Osteoblast (primary cell): Measurements from ENCODE around the gene TMEM233. TPM values are rescaled to one million over a fixed set of nuclear protein-coding genes. Genes with fewer than 3 reads are reported as not detected.

Source experiments
- DNase-seq: peaks from one replicate; pipeline ENCODE4 v3.0.0; 2011; ENCODE audit warnings: low spot score, mixed read lengths; ENCODE audit not compliant: insufficient read length; ENCODE audit errors: missing footprints
- H2AFZ ChIP-seq: 2 replicates; pipeline ENCODE4 v1.6.0; 2011; ENCODE audit warnings: mild to moderate bottlenecking, low read length
- H3K27ac ChIP-seq: 2 replicates; pipeline ENCODE4 v1.5.1; 2011; ENCODE audit warnings: mild to moderate bottlenecking, low read depth, low read length, moderate library complexity
- H3K27me3 ChIP-seq: 2 replicates; pipeline ENCODE4 v1.6.0; 2012; ENCODE audit warnings: mild to moderate bottlenecking, control low read depth, inconsistent platforms, low read length, moderate library complexity; ENCODE audit not compliant: insufficient read depth
- H3K36me3 ChIP-seq: 2 replicates; pipeline ENCODE4 v1.5.1; 2011; ENCODE audit warnings: mild to moderate bottlenecking, low read length, control low read depth, moderate library complexity; ENCODE audit not compliant: insufficient read depth
- H3K4me1 ChIP-seq: 2 replicates; pipeline ENCODE4 v1.5.1; 2011; ENCODE audit warnings: mild to moderate bottlenecking, low read length, control low read depth, moderate library complexity; ENCODE audit not compliant: insufficient read depth
- H3K4me2 ChIP-seq: 2 replicates; pipeline ENCODE4 v1.6.0; 2011; ENCODE audit warnings: mild to moderate bottlenecking, low read length; ENCODE audit not compliant: insufficient read depth
- H3K4me3 ChIP-seq: fragments of 200-600 bp; sonication (generic); 3 replicates; pipeline ENCODE4 v1.5.1; 2012; ENCODE audit warnings: mild to moderate bottlenecking, low read length, inconsistent platforms; ENCODE audit not compliant: insufficient read depth
- H3K79me2 ChIP-seq: 2 replicates; pipeline ENCODE4 v1.6.0; 2012; ENCODE audit warnings: mild to moderate bottlenecking, low read length, control low read depth, inconsistent platforms; ENCODE audit not compliant: insufficient read depth
- H3K9me3 ChIP-seq: 2 replicates; pipeline ENCODE4 v1.5.1; 2011; ENCODE audit warnings: low read depth, low read length, control low read depth
- H4K20me1 ChIP-seq: 2 replicates; pipeline ENCODE4 v1.6.0; 2012; ENCODE audit warnings: mild to moderate bottlenecking, low read length, control low read depth; ENCODE audit not compliant: insufficient read depth
- total RNA-seq: library from RNA; depleted of rRNA; stranded (reverse); fragments of >200 nt; gene quantifications from 2 replicates; pipeline ENCODE4 v1.2.3, GENCODE V29; 2012
- TF ChIP-seq, protein P1 (sequence below): IDR thresholded peaks from 2 replicates; pipeline ENCODE4 v1.5.1; 2011; ENCODE audit warnings: mild to moderate bottlenecking, low read depth, low read length, moderate library complexity; ENCODE audit errors: extremely low read depth

TMEM233 gene
- total RNA-seq, 1 donor: not detected

DNA sequence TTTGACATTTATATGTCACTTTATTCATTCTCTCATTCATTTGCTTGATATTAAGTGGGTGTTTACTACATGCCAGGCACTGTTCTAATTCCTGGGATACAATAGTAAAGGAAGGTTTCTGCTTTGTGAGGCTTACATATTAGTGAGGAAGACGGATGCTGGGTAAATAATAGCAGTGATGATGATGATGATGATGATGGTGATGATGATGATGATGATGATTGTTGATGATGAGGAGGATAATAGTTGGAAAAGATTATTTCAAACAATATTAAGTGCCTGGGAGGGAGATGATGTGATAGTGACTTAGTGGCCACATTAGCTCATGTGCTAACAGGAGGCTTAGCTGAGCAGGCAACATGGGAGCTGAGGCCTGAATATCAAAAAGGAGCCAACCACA, 19.3 kb upstream of the TMEM233 start:
- Histone ChIP-seq H3K27me3 (no peaks in the 10 kb centered on the region), H3K4me3 (no peak overlapping the region), H2AFZ (no peak overlapping the region), H4K20me1 (no peaks in the 10 kb centered on the region), H3K79me2 (no peaks in the 10 kb centered on the region), H3K27ac (no peak overlapping the region), H3K4me2 (no peak overlapping the region), H3K9me3 (no peaks in the 10 kb centered on the region), H3K4me1 (peaks cover 10% of the 10 kb centered on the region), H3K36me3 (no peaks in the 10 kb centered on the region)
- TF ChIP-seq, protein P1, sequence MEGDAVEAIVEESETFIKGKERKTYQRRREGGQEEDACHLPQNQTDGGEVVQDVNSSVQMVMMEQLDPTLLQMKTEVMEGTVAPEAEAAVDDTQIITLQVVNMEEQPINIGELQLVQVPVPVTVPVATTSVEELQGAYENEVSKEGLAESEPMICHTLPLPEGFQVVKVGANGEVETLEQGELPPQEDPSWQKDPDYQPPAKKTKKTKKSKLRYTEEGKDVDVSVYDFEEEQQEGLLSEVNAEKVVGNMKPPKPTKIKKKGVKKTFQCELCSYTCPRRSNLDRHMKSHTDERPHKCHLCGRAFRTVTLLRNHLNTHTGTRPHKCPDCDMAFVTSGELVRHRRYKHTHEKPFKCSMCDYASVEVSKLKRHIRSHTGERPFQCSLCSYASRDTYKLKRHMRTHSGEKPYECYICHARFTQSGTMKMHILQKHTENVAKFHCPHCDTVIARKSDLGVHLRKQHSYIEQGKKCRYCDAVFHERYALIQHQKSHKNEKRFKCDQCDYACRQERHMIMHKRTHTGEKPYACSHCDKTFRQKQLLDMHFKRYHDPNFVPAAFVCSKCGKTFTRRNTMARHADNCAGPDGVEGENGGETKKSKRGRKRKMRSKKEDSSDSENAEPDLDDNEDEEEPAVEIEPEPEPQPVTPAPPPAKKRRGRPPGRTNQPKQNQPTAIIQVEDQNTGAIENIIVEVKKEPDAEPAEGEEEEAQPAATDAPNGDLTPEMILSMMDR: no peak
- no peak for DNase-seq

DNA sequence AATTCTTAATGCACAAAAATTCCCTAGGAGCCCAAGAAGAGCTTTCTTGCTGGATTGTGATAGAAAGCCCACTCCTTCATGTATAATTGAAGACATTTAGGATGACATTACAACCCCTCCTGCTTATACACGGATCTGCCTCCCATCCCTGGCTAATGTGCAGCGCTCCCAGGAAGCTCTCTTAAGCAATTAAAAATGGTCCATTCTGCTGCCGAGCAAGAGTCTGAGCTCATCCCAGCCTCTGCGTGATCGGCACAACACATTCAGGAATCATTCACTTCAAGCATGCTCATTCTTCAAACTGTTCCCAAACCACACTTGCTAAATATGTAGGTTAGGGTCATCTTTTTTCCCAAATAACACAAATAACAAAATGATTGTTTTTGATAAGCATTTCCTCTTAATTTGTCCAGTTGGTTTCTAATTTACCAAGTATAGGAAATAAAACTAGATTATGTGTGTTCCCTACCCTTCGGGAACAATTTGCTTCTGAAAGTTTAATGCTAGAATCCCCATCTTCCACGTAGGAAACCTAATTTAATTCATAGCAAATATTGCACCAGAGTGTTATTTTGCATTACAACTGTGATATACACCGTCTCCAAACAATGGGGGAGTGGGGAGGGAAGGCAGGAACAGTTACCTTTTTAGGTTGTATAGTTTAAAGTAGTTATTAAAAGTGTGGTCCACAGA, 17.3 kb upstream of the TMEM233 start:
- no peaks in the 10 kb centered on the region for H3K9me3 ChIP-seq
- no peaks in the 10 kb centered on the region for H3K27me3 ChIP-seq
- no peaks in the 10 kb centered on the region for H3K36me3 ChIP-seq
- H3K4me2 ChIP-seq: no peak overlapping the region
- no peak for DNase-seq
- TF ChIP-seq, protein P1: no peak
- H2AFZ ChIP-seq: no peak overlapping the region
- H3K79me2 ChIP-seq: no peaks in the 10 kb centered on the region
- no peak overlapping the region for H3K4me3 ChIP-seq
- no peak overlapping the region for H3K27ac ChIP-seq
- no peaks in the 10 kb centered on the region for H4K20me1 ChIP-seq
- H3K4me1 ChIP-seq: peaks cover 10% of the 10 kb centered on the region

DNA sequence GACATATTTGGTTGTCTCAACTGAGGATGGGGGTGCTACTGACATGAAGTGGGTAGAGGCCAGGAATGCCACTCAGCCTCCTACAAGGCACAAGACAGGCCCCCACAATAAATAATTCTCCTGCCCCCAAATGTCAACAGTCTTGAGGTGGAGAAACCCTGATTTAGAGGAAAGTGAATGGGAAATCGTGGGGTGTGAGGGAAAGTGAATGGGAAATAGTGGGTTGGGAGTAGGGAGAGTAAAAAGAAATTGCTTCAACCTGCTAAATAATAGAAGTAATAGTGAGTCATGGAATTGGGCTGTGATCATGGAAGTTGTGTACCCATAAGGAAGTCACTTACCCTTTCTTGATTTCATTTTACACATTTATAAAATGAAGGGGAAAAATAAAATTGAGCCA, 16.7 kb upstream of the TMEM233 start:
- H3K36me3 ChIP-seq: no peaks in the 10 kb centered on the region
- no peaks in the 10 kb centered on the region for H3K79me2 ChIP-seq
- no peak overlapping the region for H3K27ac ChIP-seq
- H3K4me3 ChIP-seq: no peak overlapping the region
- no peak overlapping the region for H2AFZ ChIP-seq
- TF ChIP-seq, protein P1: no peak
- H3K4me2 ChIP-seq: no peak overlapping the region
- H3K4me1 ChIP-seq: peaks cover 10% of the 10 kb centered on the region
- no peaks in the 10 kb centered on the region for H4K20me1 ChIP-seq
- no peaks in the 10 kb centered on the region for H3K9me3 ChIP-seq
- no peak for DNase-seq
- no peaks in the 10 kb centered on the region for H3K27me3 ChIP-seq

DNA sequence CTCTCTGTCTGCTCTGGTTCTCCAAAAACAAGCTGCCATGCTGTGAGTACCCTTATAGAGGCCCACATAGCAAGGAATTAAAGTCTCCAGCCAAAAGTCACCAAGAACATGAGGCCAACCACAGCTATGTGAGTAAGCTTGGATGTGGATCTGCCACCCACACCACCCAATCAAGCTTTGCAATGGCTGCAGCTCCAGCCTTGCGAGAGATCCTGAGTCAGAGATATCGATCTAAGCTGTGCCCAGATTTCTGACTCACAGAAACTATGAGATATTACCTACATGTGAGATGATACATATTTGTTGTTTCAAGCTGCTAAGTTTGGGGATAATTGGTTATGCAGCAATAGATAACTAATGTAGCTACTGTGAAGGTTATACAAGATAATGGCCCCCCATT, 15.5 kb upstream of the TMEM233 start:
- Histone ChIP-seq H4K20me1 (no peaks in the 10 kb centered on the region), H3K27ac (no peak overlapping the region), H3K36me3 (no peaks in the 10 kb centered on the region), H3K4me2 (no peak overlapping the region), H3K79me2 (no peaks in the 10 kb centered on the region), H3K4me3 (no peak overlapping the region), H3K9me3 (no peaks in the 10 kb centered on the region), H3K4me1 (peaks cover 10% of the 10 kb centered on the region), H2AFZ (no peak overlapping the region), H3K27me3 (no peaks in the 10 kb centered on the region)
- TF ChIP-seq, protein P1: no peak
- DNase-seq: no peak
